Suprapubic skin (tissue), 4 donors: ENCODE data around the gene RHOV. TPM values are rescaled to one million over a fixed set of nuclear protein-coding genes. Genes with fewer than 3 reads are reported as not detected.
"Not testable (repeated sequence)": the region's sequence is repeated elsewhere in the genome, so short reads cannot be mapped to it uniquely, and the experiment has no call there.

ENCODE experiments used
- DNase-seq, 2 donors: peaks; one replicate each; pipeline ENCODE4 v3.0.0-alpha.2; 2019; ENCODE audit warnings: low spot score in 2 of 2
- H3K27ac ChIP-seq: fragments of 200-600 bp; sonication (generic); one replicate; pipeline ENCODE4 v1.5.1; 2019
- H3K27me3 ChIP-seq: fragments of 200-600 bp; sonication (generic); one replicate; pipeline ENCODE4 v1.5.1; 2019
- H3K36me3 ChIP-seq: fragments of 200-600 bp; sonication (generic); one replicate; pipeline ENCODE4 v1.5.1; 2019
- H3K4me1 ChIP-seq: fragments of 200-600 bp; sonication (generic); one replicate; pipeline ENCODE4 v1.5.1; 2019
- H3K4me3 ChIP-seq: fragments of 200-600 bp; sonication (generic); one replicate; pipeline ENCODE4 v1.5.1; 2019; ENCODE audit warnings: mild to moderate bottlenecking
- H3K9me3 ChIP-seq: fragments of 200-600 bp; sonication (generic); one replicate; pipeline ENCODE4 v1.5.1; 2019
- CTCF ChIP-seq, 2 donors: fragments of 200-600 bp in 1 of 2; fragments of 450-650 bp in 1 of 2; sonication (generic) in 1 of 2; IDR thresholded peaks; one replicate each; pipeline ENCODE4 v1.5.1; 2016 to 2019; ENCODE audit warnings: antibody characterized with exemption in 2 of 2, mild to moderate bottlenecking in 1 of 2, moderate library complexity in 1 of 2
- EP300 ChIP-seq: sonication (generic); formaldehyde crosslinking; IDR thresholded peaks from one replicate; pipeline ENCODE4 v1.6.1; 2017; ENCODE audit warnings: antibody characterized with exemption
- POLR2A ChIP-seq, 2 donors: fragments of 450-650 bp; IDR thresholded peaks; one replicate each; pipeline ENCODE4 v1.6.1; 2017; ENCODE audit warnings: antibody characterized with exemption in 2 of 2, mild to moderate bottlenecking in 2 of 2, moderate library complexity in 2 of 2
- POLR2AphosphoS5 ChIP-seq, 3 donors: sonication (generic); formaldehyde crosslinking; IDR thresholded peaks; one replicate each; pipeline ENCODE4 v1.6.1; 2017; ENCODE audit warnings: antibody characterized with exemption in 3 of 3
- WGBS: methylation state at CpG from one replicate; pipeline ENCODE4 v1.1.5; 2018; 5-methylcytosine and 5-hydroxymethylcytosine counted together
- total RNA-seq, 4 donors: library from RNA; depleted of rRNA; stranded (reverse); fragments of >200 nt; gene quantifications; one replicate each; pipeline ENCODE4 v1.1.0, GENCODE V29; 2016

The RHOV gene
- total RNA-seq, 4 donors from 2014 or later: 46.9 to 96.3 (median 79.7) TPM

- H3K36me3 ChIP-seq: no peaks in the 10 kb centered on the region
- H3K27me3 ChIP-seq: no peaks in the 10 kb centered on the region
- TF ChIP-seq POLR2AphosphoS5 (IDR thresholded peaks at IDR 0.05) (peak in 1 of 3 donors; percentile 15), CTCF (IDR thresholded peaks at IDR 0.05) (no peak)
- H3K27ac ChIP-seq: peak overlapping the region; percentile 92
- WGBS: 53% methylated on average over 13 of the region's 13 CpGs
- H3K4me1 ChIP-seq: peaks cover 43% of the 10 kb centered on the region
- no peaks in the 10 kb centered on the region for H3K9me3 ChIP-seq
- peak overlapping the region; percentile 65 for H3K4me3 ChIP-seq
- no peak for DNase-seq
These were observed 2.1 kb downstream of the RHOV start for GRCh38 chr15:40871749-40872617.

GRCh38 chr15:40870716-40871115 is 3.3 kb downstream of the RHOV start:
- WGBS: 100% methylated on average over 1 of the region's 1 CpG
- H3K4me3 ChIP-seq: no peak overlapping the region
- H3K27ac ChIP-seq: peak overlapping the region; percentile 92
- H3K36me3 ChIP-seq: no peaks in the 10 kb centered on the region
- no peaks in the 10 kb centered on the region for H3K9me3 ChIP-seq
- DNase-seq: no peak
- H3K27me3 ChIP-seq: no peaks in the 10 kb centered on the region
- TF ChIP-seq CTCF (IDR thresholded peaks at IDR 0.05) (no peak), POLR2A (IDR thresholded peaks at IDR 0.05) (no peak), EP300 (no peak), POLR2AphosphoS5 (IDR thresholded peaks at IDR 0.05) (no peak)
- H3K4me1 ChIP-seq: peaks cover 43% of the 10 kb centered on the region

GRCh38 chr15:40869686-40870085 is 4.3 kb downstream of the RHOV start:
- Histone ChIP-seq H3K27me3 (no peaks in the 10 kb centered on the region), H3K36me3 (no peaks in the 10 kb centered on the region), H3K4me1 (peaks cover 42% of the 10 kb centered on the region), H3K9me3 (no peaks in the 10 kb centered on the region), H3K27ac (peak overlapping the region; percentile 92), H3K4me3 (no peak overlapping the region)
- no peak for DNase-seq
- 67% methylated on average over 5 of the region's 5 CpGs for WGBS
- TF ChIP-seq EP300 (no peak), POLR2A (IDR thresholded peaks at IDR 0.05) (no peak), POLR2AphosphoS5 (IDR thresholded peaks at IDR 0.05) (no peak), CTCF (IDR thresholded peaks at IDR 0.05) (no peak)

- H3K9me3 ChIP-seq: no peaks in the 10 kb centered on the region
- TF ChIP-seq CTCF (IDR thresholded peaks at IDR 0.05): no peak
- no peak for TF ChIP-seq POLR2AphosphoS5 (IDR thresholded peaks at IDR 0.05)
- no peak for TF ChIP-seq EP300
- TF ChIP-seq POLR2A (IDR thresholded peaks at IDR 0.05): no peak
- no peak overlapping the region for H3K4me3 ChIP-seq
- no peak overlapping the region for H3K27ac ChIP-seq
- WGBS: 99% methylated on average over 4 of the region's 4 CpGs
- H3K27me3 ChIP-seq: no peaks in the 10 kb centered on the region
- peaks cover 22% of the 10 kb centered on the region for H3K4me1 ChIP-seq
- H3K36me3 ChIP-seq: no peaks in the 10 kb centered on the region
- no peak for DNase-seq
These were observed 6.8 kb downstream of the RHOV start for GRCh38 chr15:40867199-40867598.

GRCh38 chr15:40863660-40864270 is 10.3 kb downstream of the RHOV start:
- Histone ChIP-seq H3K27ac (peak overlapping the region; percentile 5), H3K4me3 (no peak overlapping the region), H3K36me3 (no peaks in the 10 kb centered on the region), H3K27me3 (no peaks in the 10 kb centered on the region), H3K4me1 (peaks cover 11% of the 10 kb centered on the region), H3K9me3 (no peaks in the 10 kb centered on the region)
- 72% methylated on average over 4 of the region's 4 CpGs for WGBS
- TF ChIP-seq CTCF (IDR thresholded peaks at IDR 0.05): no peak
- no peak for TF ChIP-seq POLR2A (IDR thresholded peaks at IDR 0.05)
- TF ChIP-seq POLR2AphosphoS5 (IDR thresholded peaks at IDR 0.05): no peak
- TF ChIP-seq EP300: no peak
- DNase-seq: no peak

GRCh38 chr15:40861147-40861546 is 12.9 kb downstream of the RHOV start:
- H3K4me1 ChIP-seq: peaks cover 27% of the 10 kb centered on the region
- DNase-seq, H3K36me3 ChIP-seq, H3K9me3 ChIP-seq, H3K27me3 ChIP-seq, H3K27ac ChIP-seq, H3K4me3 ChIP-seq: not testable (repeated sequence)
- 70% methylated on average over 4 of the region's 4 CpGs for WGBS
